Stimulated activated CD4-positive, alpha-beta T cell treated with anti-CD3 and anti-CD28 coated beads, Interleukin-1b, Interleukin-23, amount 100 ng/mL, for 1 hour (primary cell): ENCODE results near the gene KRT81.
"Not testable (repeated sequence)": the region's sequence is repeated elsewhere in the genome, so short reads cannot be mapped to it uniquely, and the experiment has no call there.

Experiments used
- DNase-seq, 2 donors: peaks; one replicate each; pipeline ENCODE4 v3.0.0-alpha.2; 2020; ENCODE audit warnings: low read depth in 2 of 2

Gene KRT81

GRCh38 chr12:52274521-52275120 is 16.7 kb downstream of the KRT81 start, which contains the start of gene KRT86:
TSS of gene KRT86 (plus strand) at chr12:52274645. CDS start at chr12:52301917, 27,272 bp downstream.
- DNase-seq = no peak

GRCh38 chr12:52271158-52271557 is 20.2 kb downstream of the KRT81 start:
- no peak for DNase-seq

- no peak for DNase-seq
Measured at GRCh38 chr12:52270541-52271070, 20.7 kb downstream of the KRT81 start.

DNA sequence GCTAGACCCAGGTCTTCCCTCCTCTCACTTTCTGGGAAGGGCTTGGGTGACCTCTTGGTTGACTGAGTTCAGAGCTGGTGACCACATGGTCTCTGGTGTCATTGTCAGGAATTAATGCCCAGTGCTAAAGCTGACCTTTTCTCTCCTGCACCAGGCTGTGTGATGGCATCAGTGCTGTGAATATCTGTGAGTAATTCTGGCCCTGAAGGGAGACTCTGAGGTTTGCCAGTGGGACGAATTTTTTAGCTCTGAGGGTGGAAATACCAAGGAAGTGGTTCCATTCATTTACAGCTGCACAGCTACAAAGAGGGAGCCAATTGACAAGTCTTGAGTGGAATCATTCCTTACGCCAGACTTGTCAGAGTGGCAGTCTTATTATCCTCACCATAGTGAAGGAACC is 23.1 kb downstream of the KRT81 start:
- DNase-seq = no peak

DNA sequence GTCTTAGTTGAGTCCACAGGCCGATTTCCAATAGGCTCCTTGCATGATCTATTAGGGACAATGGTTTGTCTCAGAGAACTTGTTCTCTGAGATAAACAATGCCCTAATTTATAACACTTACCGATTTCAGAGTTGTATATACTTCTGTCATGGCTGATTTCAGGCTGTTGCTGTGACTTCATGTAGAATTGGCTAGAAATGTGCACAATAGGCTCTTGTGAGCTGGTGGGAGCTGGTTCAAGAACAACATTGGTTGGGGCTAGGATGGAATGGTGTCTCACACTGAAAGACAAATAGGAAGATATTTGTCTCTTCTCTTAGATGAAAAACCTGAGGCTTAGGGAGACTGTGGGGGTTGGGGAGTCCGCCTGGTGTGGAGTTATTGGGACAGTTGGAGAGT is 23.6 kb downstream of the KRT81 start:
- DNase-seq = no peak

- no peak for DNase-seq
Measured at GRCh38 chr12:52267266-52267665, 24.1 kb downstream of the KRT81 start.

DNA sequence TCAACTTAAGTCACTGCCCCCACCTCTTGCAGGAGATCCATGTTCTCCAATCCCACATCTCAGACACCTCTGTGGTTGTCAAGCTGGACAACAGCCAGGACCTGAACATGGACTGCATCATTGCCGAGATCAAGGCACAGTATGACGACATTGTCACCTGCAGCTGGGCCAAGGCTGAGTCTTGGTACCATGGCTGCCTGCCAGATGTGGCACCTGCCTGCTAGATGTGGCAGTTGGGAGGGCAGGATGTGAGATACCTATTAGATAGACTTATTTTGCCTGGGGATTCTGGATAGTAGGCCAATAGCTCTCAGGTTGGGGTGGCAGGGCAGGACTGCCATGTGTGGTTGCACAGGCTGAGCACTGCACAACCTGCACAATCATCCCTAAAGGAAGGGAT is 24.8 kb downstream of the KRT81 start:
- DNase-seq = no peak

DNA sequence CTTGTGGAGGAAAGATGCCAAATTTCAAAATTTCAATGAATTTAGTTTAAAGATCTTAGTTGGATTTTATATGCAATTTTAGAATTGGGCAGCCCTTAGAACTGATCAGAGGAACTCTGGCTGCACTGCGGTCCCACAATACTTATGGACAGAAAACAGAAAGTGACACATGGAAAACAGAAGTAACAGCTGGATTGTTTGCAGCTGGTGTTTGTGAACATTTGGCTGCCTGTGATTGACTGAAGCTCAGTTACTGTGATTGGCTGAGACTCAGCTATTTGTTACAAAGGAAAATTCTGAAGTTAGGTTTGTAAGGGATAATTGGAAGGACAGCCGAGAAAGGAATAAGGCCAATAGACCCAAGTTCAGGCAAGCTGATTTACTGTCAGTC is 26.9 kb downstream of the KRT81 start:
- DNase-seq = no peak

DNA sequence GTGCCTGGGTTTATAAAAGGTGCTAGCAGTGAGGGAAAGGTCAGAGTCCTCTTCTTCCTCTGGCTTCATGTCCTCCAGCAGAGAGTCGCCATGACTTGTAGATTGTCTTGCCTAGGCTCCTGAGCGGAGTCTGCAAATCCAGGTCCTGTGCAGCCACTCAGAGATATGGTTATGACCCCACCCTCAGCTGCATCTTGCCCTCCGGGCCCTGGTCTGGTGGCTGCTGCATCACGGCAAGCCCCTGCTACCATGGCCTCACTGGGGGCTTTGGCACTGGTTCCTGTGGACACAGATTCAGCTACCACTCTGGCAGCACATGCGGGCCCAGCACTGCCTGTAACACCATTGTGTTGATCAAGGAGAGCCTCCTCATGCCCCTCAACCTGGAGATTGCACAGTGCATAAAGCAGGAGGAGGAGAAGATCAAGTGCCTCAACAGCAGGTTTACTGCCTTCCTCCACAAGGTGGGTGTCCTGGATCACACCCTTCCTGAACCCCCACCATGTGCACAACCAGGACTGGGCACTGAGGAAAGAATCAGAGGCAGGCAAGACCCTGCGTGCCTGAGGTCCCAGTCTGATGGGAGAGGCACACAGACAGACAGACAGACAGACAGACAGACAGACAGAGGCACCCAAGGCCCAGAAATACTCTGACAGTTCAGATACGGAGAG is 27.4 kb downstream of the KRT81 start:
- no peak for DNase-seq

DNA sequence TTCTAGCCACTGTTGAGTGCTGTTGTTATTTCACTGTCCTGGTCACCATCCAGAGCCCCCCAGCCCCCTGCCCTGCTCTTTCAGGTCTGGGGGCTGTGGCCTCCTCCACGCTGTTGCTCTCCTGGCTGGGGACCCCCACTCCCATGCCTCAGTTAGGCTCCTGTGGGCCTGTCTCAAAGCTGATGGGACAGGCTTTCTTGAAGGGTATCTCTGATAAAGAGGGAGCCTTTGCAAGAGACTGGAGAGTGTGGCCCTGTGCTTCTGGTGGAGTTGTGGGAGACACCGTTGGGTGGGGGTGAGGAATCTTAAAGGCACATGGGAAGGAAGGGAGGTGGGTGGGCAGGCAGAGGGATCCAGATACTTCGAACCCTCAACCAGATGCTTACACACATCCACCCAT is 29.0 kb downstream of the KRT81 start:
- no peak for DNase-seq

DNA sequence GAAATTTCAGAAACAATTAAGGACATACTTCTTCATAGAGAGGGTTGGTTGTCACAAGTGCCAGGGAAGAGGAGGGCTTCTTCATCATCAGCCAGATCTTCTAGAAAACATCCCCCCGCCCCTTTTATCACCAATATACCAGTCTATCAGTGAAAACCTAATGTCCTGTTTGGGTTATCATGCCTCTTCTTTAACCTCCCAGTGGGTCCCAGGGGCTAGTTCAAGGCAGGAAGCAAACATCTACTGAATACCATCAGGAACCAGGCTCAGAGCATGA is 30.2 kb downstream of the KRT81 start:
- DNase-seq = no peak

GRCh38 chr12:52260361-52261207 is 30.8 kb downstream of the KRT81 start:
- DNase-seq = no peak

- DNase-seq = no peak
Measured at GRCh38 chr12:52259657-52260243, 31.6 kb downstream of the KRT81 start.

- no peak for DNase-seq
Measured at GRCh38 chr12:52258335-52258901, 32.9 kb downstream of the KRT81 start.

- DNase-seq = not testable (repeated sequence)
Measured at GRCh38 chr12:52257922-52258321, 33.4 kb downstream of the KRT81 start.

DNA sequence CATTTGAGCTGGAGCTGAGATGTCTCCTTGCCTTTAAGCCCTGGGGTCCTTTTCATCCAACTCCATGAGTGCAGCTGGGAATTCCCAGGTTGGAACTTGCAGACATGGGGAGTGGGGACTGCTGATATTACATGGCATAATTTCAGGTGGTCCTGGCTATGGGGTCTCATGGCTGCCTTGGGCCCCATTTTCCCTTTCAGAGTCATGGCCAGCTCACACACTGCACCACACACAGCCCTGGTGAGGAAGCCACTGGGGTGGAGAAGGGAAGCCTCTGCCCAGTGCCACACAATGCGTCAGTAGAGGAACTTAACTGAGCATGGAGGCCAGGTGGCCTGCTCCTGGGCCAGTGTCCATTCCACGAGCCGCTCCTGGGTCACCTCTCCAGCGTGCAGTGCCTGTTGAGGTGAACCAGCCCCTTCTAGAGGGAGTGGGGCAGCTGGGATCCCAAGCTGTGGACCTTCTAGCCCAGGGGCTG is 34.2 kb downstream of the KRT81 start:
- DNase-seq = no peak

DNA sequence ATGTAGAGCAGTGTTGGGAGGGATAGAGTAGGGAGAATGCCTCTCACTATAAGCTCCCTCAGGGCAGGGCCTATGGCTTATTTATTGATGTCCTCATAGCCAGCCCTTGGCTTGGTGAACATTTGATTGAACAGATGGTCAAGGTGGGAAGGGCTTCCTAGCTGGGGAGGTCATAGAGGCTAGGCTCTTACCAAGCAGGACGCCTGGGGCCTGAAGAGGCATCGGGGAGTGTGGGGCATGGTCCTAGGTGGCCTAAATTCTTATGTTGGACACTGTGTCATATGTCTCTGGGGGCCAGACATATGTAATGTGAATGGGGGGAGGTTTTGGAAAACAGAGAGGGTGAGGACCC is 34.8 kb downstream of the KRT81 start:
- no peak for DNase-seq

DNA sequence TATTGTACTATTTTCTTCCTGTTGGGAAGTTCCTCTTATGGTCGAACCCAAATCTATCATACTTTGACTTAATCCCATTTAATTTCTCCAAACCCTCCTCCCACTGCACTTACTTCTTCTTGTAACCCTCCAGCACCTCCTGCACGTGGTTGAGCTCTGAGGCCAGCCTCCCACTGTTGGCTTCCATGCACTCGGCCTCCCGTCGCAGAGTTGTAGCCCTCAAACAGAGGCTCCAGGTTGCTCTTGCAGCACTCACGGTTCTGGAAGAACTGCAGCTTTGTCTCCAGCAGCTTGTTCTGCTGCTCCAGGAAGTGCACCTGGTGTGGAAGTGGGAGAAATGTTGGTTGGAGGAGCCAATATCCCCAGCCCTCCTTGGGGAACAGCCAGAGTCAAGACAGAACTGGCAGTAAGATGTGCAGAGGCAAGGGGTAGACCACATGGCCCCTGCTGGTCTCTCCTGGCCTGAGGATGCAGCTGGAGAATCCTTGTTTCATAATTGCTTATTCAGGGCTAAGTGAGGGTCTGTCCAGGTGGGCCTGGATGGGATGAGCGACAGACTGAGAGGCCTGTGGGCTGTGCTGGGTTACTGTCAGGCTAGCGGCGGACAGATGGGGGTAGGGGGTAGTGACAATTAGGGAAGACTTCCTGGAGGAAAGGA is 35.3 kb downstream of the KRT81 start:
- no peak for DNase-seq

DNA sequence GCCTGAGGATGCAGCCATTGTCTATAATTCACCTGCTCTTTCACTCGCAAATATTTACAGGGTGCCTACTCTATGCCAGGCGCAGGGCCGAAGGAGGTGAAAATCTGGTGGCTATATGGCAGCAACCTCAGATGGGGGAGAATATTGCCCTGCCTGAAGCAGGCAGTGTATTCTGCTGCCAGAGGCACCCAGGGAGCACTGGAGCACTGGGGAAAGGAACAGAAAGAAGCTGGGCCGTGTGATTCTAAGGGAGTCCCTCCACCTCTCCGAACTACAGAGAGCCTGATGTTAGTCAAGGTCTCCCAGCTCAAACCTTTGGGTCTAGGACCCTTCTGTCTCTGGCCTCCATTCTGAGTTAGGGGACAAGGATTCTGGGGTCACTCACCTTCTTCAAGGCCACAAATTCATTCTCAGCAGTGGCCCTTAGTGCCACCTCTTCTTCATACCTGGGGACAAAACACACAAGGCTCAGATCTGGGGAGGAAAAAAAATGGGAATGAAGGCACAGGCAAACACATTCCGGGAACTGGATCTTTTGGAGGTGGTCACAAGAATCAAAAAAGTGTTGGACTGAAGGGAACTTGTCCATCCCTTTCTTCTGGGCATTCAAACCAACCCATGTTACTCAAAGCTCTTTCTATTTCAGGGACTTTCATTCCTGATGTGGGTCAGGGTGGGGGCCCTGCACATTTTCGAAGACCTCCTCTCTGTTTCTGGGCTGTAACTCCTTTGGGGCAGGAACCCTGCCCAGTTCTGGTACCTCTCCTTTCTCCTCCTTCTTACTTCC is 36.2 kb downstream of the KRT81 start:
- DNase-seq = no peak

GRCh38 chr12:52254180-52254964 is 37.0 kb downstream of the KRT81 start:
- no peak for DNase-seq
